Spleen (tissue), 7 donors: ENCODE results near the gene DYTN.

ENCODE experiments used
- CTCF ChIP-seq, 11 experiments: fragments of 200-600 bp in 7 of 11; fragments of 450-650 bp in 4 of 11; sonication (generic) in 4 of 11; IDR thresholded peaks in 8 of 11; conservative IDR thresholded peaks in 3 of 11; 1 replicate in 7 of 11; 2 replicates in 4 of 11; pipeline versions ENCODE4 v1.4.0 to v1.8.0; 2016 to 2021; ENCODE audit warnings: antibody characterized with exemption in 11 of 11, inconsistent platforms in 4 of 11, mild to moderate bottlenecking in 1 of 11
- POLR2A ChIP-seq, 3 donors: fragments of 450-650 bp; IDR thresholded peaks; one replicate each; pipeline ENCODE4 v1.5.1; 2017; ENCODE audit warnings: antibody characterized with exemption in 3 of 3, mild to moderate bottlenecking in 1 of 3
- POLR2AphosphoS5 ChIP-seq, 3 donors: sonication (generic); formaldehyde crosslinking; IDR thresholded peaks; one replicate each; pipeline ENCODE4 v1.5.1; 2017; ENCODE audit warnings: antibody characterized with exemption in 3 of 3
- donor health status: DM: no; HTN: no; CAD: no; lungs with moderate emphysema.
- donor health status: DM: no; HTN: no; CAD: no.
- donor health status: DM: no; HTN: no; CAD: no.

GRCh38 chr2:206766057-206766930 is 48.1 kb upstream of the DYTN start:
- TF ChIP-seq POLR2A (IDR thresholded peaks at IDR 0.05): no peak
- no peak for TF ChIP-seq CTCF (IDR thresholded peaks at IDR 0.05 in 8 of 11, conservative IDR thresholded peaks at IDR 0.05 in 3 of 11)
- no peak for TF ChIP-seq POLR2AphosphoS5 (IDR thresholded peaks at IDR 0.05)
